LNCAP (cell line): Measurements from ENCODE around the gene BCL2A1.

Source experiments
- CTCF ChIP-seq: fragments of 450-650 bp; IDR thresholded peaks from 2 replicates; pipeline ENCODE4 v1.5.1; 2017; ENCODE audit warnings: mild to moderate bottlenecking

BCL2A1 gene

GRCh38 chr15:79967298-79968182, 3.5 kb downstream of the BCL2A1 start:
- TF ChIP-seq CTCF: no peak

GRCh38 chr15:79966634-79967297, 4.2 kb downstream of the BCL2A1 start:
- TF ChIP-seq CTCF: no peak

- no peak for TF ChIP-seq CTCF
Observed at GRCh38 chr15:79965846-79966630, 5.0 kb downstream of the BCL2A1 start.

GRCh38 chr15:79964232-79964805, 6.7 kb downstream of the BCL2A1 start:
- no peak for TF ChIP-seq CTCF

- TF ChIP-seq CTCF: no peak
Observed at GRCh38 chr15:79962178-79962577, 8.8 kb downstream of the BCL2A1 start.

GRCh38 chr15:79960502-79961212, 10.3 kb downstream of the BCL2A1 start:
- TF ChIP-seq CTCF: no peak

GRCh38 chr15:79957741-79958140, 13.3 kb downstream of the BCL2A1 start:
- TF ChIP-seq CTCF: no peak
